Measurements from ENCODE around the gene PTPRU. TPM values are rescaled to one million over a fixed set of nuclear protein-coding genes. Genes with fewer than 3 reads are reported as not detected.

Gene PTPRU
- total and polyA plus RNA-seq, 2 experiments from 2014 or later = 8.0 to 105 TPM

- H2AFZ ChIP-seq = no peak overlapping the region
- peaks cover 40% of the 10 kb centered on the region for H3K36me3 Mint-ChIP-seq (ENCODE audit: low read depth)
- ATAC-seq (no peak), DNase-seq (ENCODE audit: low spot score) (no peak)
- H3K27me3 Mint-ChIP-seq (ENCODE audit: insufficient read depth, low read depth, poor library complexity) = peaks cover 10% of the 10 kb centered on the region
- H3K4me3 Mint-ChIP-seq = no peak overlapping the region
- H3K4me3 ChIP-seq = no peak overlapping the region
- H3K4me1 Mint-ChIP-seq = peaks cover 4% of the 10 kb centered on the region
- H3K9me2 ChIP-seq (ENCODE audit: insufficient read depth) = no peaks in the 10 kb centered on the region
- no peaks in the 10 kb centered on the region; the same call in none of the 2 replicates for H3K36me3 ChIP-seq (ENCODE audit: insufficient read depth)
- H3K9me3 Mint-ChIP-seq = peaks cover 4% of the 10 kb centered on the region; the same call in 2 of the 3 replicates
- H3F3A ChIP-seq (replicated peaks; ENCODE audit: low read depth) = 0 out of 2 replicates have a peak, but pooled peaks cover 3% of the 10 kb centered on the region
- H4K20me1 ChIP-seq (replicated peaks; ENCODE audit: insufficient read depth) = no peaks in the 10 kb centered on the region
- no peak overlapping the region for H3K27ac Mint-ChIP-seq
- no peak overlapping the region for H3K4me2 ChIP-seq
- no peaks in the 10 kb centered on the region for H3K4me1 ChIP-seq (ENCODE audit: insufficient read depth)
- H3K27me3 ChIP-seq (ENCODE audit: insufficient read depth) = no peaks in the 10 kb centered on the region
- TF ChIP-seq STAT1 (IDR thresholded peaks at IDR 0.05; ENCODE audit: unreplicated experiment) (no peak), ETS1 (IDR thresholded peaks at IDR 0.05) (no peak), EZH2phosphoT487 (IDR thresholded peaks at IDR 0.05; ENCODE audit: unreplicated experiment) (no peak), ZNF462 (CRISPR knock-in tag; IDR thresholded peaks at IDR 0.05) (no peak), CREB1 (CRISPR knock-in tag; IDR thresholded peaks at IDR 0.05; ENCODE audit: low read depth) (no peak), JUNB (IDR thresholded peaks at IDR 0.05; ENCODE audit: unreplicated experiment) (no peak), ZNF114 (CRISPR knock-in tag; IDR thresholded peaks at IDR 0.05) (no peak), EZH2 (IDR thresholded peaks at IDR 0.05; ENCODE audit: low read depth, unreplicated experiment) (no peak), POLR2AphosphoS5 (IDR thresholded peaks at IDR 0.05; ENCODE audit: low read depth) (no peak), REST (IDR thresholded peaks at IDR 0.05; ENCODE audit: unreplicated experiment) (no peak)
- TF ChIP-seq, protein P1, sequence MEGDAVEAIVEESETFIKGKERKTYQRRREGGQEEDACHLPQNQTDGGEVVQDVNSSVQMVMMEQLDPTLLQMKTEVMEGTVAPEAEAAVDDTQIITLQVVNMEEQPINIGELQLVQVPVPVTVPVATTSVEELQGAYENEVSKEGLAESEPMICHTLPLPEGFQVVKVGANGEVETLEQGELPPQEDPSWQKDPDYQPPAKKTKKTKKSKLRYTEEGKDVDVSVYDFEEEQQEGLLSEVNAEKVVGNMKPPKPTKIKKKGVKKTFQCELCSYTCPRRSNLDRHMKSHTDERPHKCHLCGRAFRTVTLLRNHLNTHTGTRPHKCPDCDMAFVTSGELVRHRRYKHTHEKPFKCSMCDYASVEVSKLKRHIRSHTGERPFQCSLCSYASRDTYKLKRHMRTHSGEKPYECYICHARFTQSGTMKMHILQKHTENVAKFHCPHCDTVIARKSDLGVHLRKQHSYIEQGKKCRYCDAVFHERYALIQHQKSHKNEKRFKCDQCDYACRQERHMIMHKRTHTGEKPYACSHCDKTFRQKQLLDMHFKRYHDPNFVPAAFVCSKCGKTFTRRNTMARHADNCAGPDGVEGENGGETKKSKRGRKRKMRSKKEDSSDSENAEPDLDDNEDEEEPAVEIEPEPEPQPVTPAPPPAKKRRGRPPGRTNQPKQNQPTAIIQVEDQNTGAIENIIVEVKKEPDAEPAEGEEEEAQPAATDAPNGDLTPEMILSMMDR (conservative IDR thresholded peaks at IDR 0.05; ENCODE audit: low read depth in 2 of 2) = no peak
- no peak overlapping the region for H3K27ac ChIP-seq (ENCODE audit: low read depth)
- H3K79me2 ChIP-seq (replicated peaks; ENCODE audit: insufficient read depth) = no peaks in the 10 kb centered on the region
These were observed 40.4 kb upstream of the PTPRU start for GRCh38 chr1:29195881-29196291.

Data from GM23338 (cell line).